Heart left ventricle (tissue), 13 donors: ENCODE data around the gene CADPS2.

Experiments used
- CTCF ChIP-seq, 12 donors: fragments of 200-600 bp; sonication (generic) in 4 of 12; IDR thresholded peaks; one replicate each; pipeline versions ENCODE4 v1.5.0 to v1.8.0; 2018 to 2022; ENCODE audit warnings: antibody characterized with exemption in 12 of 12, mild to moderate bottlenecking in 5 of 12
- POLR2A ChIP-seq, 2 donors: fragments of 450-650 bp; IDR thresholded peaks; one replicate each; pipeline ENCODE4 v1.6.1; 2017; ENCODE audit warnings: antibody characterized with exemption in 2 of 2, mild to moderate bottlenecking in 2 of 2, moderate library complexity in 2 of 2
- donor health status: ischemic (EF 13 %, LVEDD 7.1; RV severe dilation, severe dysfunction).
- donor health status: DM: no; HTN: yes; CAD: no.
- donor health status: DM: no; HTN: no; CAD: no.
- donor health status: ischemic (EF 25% LVEDD 6.9; RV normal size, moderate dysfunction).
- donor health status: ischemic (EF 25% LVEDD 5.7; RV mildly dilated, moderate dysfunction).
- donor health status: ischemic (EF 35%, LVEDD 5.7; RV mildly dilated, moderate dysfunction).
- donor health status: nonischemic (EF 11% LVEDD 7.7; RV severe dilation, severe dysfunction).
- donor health status: DM: yes; HTN: yes; CAD: no.
- donor health status: PGD.
- donor health status: ischemic (EF 29% LVEDD 5.4; RV normal size, mild dysfunction).
- donor health status: nonischemic (EF 23%, LVEDD 6.1; RV moderate dilation, normal function).

GRCh38 chr7:122525355-122525754, 360.9 kb downstream of the CADPS2 start:
- no peak for TF ChIP-seq POLR2A (IDR thresholded peaks at IDR 0.05)
- TF ChIP-seq CTCF (IDR thresholded peaks at IDR 0.05), result no peak
